HG03432 (cell line): ENCODE measurements around the gene KCNQ4.

Experiments
- ATAC-seq: cut with Tn5 transposase; IDR thresholded peaks from one replicate; pipeline ENCODE4 v1.9.1; 2021; ENCODE audit warnings: mild to moderate bottlenecking, moderate library complexity; ENCODE audit not compliant: unreplicated experiment

The KCNQ4 gene

DNA sequence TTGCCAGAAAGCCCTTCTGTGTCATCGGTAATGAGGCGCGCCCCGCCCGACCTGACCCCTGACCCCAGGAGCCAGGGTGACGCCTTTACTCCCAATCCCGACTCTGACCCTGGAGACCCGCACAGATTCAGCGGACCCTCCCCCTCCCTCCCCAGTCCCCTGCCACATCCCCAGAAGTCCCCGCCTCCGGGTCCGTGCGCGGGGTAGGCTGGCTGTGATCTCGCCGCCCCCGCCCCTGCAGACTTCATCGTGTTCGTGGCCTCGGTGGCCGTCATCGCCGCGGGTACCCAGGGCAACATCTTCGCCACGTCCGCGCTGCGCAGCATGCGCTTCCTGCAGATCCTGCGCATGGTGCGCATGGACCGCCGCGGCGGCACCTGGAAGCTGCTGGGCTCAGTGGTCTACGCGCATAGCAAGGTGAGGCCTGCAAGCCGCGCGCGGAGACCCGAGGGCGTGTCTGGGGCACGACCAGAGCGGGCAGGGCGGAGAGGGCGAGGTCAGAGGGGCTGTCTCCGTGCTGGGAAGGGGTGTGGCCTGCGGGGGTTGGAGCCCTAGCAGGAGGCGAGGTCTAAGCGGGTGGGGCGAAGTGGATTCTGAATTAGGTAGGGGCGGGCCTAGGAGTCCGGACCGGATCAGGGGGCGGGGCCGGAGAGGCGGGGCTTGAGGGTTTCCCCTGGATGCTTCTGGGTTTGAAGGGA is 34.8 kb downstream of the KCNQ4 start:
- ATAC-seq = peak; percentile 88

DNA sequence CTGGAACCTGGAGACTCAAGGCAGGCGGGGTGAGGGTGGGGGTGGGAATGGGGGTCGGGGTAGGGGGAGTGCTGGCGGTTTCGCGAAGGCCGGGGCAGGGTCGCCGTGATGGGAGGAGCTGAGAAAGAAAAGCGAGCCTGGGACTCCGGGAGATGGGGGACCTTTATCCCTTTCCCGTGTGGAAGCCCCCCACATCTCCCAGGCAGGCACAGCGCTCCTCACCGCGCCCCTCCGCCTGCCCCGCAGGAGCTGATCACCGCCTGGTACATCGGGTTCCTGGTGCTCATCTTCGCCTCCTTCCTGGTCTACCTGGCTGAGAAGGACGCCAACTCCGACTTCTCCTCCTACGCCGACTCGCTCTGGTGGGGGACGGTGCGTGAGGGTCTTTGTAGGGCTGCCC is 35.5 kb downstream of the KCNQ4 start:
- no peak for ATAC-seq

DNA sequence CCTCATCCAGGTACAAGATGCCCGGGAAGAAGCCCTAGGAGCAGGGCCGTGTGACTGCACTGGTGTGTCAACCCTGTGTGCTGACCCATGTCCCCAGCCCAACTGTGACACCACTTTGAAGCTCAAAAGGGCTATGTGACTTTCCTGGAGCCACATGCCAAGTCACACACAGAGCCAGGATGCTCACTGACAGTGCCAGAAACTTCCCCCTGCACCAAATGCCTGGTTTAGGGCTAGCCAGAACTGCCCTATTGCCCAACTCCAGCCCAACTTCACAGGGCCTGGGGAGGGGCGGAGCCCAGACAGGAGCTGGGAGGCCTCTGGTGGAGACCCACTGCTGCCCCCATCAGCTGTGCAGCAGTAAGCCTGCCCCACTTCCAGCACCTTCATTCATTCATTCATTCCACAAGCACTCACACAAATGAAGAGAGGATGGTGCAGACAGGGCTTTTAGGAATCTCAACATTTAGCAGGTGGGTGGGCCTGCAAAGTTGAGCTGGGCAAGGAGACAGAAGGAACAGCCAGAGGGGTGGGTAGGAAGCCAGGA is 36.7 kb downstream of the KCNQ4 start:
- ATAC-seq = no peak

DNA sequence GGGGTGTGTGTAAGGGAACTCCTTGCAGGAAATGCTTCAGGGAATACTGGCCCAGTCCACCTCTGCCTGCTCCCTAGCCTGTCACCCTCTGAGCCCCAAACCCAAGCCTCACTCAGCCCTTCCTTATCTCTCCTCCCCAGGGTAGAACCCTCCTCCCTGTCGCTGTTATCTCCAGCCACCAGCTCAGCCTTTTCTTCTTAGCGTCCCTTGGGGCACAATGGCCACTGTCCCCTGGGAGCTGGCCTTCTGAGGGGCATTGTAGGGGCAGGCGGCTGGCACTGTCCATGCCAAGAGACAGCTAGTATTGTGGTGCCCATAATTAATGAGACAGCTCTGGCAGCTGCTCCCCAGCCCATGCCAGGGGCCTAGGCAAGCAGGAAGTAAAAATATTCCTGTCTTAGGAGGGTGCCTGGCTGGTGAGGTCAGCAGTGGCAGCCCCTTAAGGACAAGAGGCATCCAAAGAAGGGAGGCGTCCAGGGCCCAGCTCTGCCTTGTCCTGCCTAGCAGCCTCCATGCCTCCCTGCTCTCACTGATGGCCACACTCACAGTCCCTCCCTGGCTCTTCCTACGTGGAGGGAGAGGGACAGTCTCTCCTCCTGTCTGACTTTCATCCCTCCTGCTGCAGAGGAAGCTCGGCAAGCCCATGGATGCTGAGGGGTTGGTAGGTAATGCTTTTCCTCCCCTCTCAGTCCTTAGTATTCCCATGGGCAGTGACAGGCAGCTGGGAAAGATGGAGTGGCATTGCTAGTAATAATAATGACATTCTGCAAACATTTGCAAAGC is 37.5 kb downstream of the KCNQ4 start:
- no peak for ATAC-seq

DNA sequence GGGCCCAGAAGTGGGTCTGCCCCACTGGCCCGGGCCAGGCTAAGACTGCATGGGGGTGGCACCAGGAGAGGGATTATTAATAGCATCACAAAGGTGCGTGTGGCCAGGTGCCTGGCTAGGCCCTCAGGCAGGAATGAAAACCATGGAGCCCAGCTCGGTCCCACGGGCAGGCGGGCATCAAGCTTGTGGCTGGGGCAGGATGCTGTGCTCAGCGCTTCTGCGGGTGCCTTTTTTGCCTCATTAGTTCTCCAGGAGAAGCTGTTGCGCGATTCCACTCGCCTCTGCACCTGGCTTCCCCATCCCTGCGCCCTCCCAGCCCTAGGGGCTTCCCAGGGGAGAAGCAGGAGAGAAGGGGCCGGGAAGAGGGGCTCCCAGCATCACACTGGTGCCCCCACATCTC is 39.3 kb downstream of the KCNQ4 start:
- no peak for ATAC-seq

DNA sequence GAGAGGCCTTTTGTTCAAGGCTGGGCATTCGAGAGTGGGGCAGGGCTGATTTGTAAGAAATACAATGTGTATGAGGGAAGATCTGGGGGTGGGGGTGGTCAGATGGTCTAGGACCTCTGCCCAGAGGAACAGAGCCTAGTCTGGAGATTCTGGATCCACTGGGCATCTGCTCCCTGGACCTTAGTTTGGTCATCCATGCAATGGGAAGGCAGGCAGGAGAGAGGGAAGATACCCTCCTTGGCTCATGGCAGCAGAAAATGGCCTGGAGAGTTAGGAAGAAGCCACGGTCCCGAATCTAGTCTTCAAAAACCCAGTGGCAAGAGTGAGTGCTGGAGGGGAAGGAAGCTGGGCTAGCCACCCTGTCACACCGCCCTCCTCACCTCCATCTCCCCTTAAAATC is 39.8 kb downstream of the KCNQ4 start:
- no peak for ATAC-seq

DNA sequence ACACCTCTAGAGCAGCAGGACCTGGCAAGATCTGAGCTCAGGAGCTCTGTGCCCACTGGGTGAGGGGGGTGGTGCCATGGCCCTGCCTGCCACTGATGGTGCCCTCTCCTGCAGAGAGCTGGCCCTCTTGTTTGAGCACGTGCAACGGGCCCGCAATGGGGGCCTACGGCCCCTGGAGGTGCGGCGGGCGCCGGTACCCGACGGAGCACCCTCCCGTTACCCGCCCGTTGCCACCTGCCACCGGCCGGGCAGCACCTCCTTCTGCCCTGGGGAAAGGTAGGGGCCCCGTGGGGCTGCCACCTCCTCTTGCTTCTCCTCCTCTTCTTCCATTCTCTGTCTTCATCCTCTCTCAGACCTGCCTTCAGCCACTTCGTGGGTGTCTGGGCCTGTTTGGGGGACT is 40.4 kb downstream of the KCNQ4 start:
- ATAC-seq = no peak

DNA sequence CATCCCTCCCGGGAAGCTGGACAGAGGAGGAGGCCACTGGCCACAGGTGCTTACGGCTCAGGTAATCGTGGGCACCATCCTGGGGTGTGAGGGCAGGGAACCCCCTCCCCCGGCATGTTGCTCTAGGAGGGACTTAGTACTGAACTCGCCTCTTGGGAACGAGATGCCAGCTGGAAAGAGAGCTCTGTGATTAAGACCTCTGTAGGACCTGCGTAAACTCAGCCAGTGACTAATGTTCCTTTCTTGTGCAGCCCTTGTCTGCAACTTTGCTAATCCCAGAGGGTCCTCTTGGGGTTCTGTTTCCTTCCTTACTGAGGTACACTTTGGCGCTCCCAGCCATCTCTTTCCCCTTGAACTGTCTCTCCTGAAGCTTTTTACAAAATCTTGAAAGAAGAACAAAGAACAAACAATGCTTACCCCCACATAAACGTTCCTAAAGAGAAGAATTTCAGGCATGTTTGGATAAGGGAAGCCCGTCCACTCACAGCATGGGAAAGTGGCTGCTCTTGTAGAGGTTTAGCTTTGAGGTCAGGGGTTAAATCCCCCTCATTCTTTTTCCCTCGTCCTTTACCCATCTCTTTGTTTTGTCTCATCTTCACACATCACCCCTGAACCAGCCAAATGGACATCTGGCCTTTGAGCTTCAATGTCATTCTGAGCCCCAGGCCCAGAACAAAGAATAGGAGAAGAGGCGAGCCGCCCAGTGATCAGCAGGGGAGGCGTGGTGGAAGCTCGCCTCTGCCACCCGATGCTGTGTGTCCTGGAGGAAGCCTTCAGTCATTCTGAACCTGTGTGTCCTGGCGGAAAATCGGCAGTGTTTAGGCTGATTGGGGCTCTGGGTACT is 41.2 kb downstream of the KCNQ4 start:
- ATAC-seq = no peak

DNA sequence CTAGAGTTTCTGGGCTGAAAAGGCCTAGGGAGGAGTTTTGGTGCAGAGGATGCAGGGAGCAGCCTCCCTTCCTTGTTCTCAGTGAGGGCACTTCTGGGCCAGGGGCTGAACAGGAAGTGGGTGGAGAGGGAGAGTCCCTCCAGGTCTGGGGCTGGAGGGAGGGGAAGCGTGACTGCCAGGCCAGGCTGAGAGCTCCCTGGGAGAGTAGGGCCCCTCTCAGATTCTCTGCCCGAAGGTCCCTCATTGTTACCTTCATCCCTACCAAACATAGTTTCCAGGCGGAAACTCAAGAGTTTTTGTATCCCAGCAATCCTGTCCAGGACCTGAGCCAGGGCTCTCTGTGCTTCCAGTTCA is 41.8 kb downstream of the KCNQ4 start:
- ATAC-seq = no peak

DNA sequence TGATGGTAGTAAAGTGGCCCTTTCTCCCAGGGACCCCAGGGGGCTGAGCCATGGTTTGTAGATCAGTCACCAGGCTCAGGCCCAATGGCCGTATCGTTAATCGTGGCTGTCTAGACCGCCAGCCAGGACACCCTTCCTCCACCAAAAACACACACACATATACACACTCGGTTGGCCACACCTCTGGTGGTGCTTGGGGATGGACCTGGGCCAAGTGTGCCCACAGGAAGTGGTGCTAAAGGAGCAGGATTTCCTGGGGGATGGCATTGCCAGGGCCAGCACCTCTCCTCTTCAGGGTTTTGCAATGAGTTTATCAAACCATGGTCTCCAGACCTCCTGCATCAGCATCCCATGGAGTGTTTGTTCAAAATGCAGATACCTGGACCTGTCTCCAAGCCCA is 42.4 kb downstream of the KCNQ4 start:
- ATAC-seq = no peak

DNA sequence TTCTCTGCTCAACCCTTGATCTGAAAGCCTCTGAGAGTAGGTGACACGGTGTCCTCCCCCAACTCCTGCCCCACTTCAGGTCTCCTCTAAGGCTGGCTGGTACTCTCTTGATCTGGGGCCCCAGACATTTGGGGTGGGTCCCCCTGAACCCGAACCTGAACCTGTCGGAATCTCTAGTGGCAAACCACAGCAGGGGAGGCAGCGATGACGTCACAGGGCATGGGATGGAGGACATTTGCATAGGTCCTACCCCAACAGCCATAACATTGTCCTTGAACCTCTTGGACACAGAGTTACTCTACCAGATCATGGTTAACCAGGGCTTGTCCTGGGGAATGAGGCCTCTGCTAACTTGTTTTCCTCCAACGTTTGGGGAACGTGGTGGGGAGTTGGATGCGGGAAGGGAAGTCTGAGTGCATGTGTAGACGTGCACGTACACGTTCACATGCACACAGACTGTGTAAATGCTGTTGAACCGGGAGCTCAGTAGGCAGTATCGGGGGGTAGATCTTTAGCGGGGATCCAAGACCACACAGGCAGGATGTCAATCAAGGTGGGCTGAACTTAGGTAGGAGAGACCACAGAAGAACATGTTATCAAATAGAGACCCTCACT is 46.2 kb downstream of the KCNQ4 start:
- ATAC-seq = no peak

DNA sequence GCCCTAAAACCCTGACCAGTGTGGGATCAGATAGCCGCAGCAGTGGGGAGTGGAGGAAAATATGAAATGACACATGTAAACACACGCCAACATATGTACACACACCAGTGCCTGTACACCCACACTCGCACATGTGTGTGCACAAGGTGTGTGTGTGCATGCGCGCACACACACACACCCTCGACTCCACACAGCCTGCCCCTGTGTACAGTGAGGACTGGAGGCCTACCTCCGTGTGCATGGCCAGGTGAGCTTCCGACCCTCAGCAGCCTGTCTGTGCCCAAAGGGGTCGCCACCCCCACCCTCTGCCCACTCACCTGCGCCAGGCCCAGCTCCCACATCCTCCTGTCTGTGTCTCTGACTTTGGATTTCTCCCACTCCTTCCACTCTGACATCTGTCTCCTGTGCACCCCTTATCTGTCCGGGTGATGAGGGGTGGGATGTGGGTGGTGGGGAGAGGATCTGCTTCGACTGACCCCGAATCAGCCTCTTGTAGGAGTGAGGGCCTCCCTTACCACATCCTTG is 46.9 kb downstream of the KCNQ4 start:
- no peak for ATAC-seq

DNA sequence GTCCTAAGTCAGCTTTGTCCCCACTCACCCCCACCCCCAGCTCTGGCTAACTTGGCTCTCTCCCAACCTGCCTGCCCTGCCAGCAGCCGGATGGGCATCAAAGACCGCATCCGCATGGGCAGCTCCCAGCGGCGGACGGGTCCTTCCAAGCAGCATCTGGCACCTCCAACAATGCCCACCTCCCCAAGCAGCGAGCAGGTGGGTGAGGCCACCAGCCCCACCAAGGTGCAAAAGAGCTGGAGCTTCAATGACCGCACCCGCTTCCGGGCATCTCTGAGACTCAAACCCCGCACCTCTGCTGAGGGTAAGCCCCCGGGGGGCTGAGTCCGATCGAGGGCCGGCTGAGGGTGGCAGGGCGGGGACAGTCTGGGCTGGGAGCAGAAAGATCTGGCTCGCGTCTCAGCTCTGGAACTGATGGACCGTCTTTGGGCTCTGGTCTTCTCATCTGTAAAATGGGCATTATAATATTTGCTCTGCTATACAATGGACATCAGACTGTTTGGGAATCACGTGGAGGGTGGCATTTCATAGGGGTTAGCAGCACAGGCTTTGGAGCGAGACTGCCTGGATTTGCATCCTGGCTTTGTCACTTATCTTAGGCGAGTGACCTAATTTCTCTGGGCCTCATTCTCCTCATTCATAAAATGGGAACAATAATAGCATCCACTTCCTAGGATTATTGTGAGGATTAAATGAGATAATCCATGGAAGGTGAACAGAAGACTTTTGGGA is 47.6 kb downstream of the KCNQ4 start:
- no peak for ATAC-seq

DNA sequence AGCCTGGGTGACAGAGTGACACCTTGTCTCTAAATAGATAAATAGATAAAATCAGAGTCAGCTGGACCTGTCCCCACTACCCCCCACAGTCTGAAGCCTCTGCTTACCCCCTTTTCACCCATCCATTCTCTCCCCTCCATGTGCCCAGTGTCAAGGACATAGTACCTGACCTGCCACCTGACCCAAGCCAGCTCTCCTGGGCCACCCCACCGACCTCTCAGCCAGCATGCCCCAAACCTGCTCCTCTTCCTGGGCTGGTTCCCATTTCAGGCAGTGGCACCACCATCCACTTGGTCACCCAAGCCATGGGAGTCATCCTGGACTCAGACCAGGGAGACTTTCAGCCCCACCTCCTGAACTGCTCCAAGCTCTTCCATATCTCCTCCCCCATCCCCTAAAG is 50.4 kb downstream of the KCNQ4 start:
- no peak for ATAC-seq

DNA sequence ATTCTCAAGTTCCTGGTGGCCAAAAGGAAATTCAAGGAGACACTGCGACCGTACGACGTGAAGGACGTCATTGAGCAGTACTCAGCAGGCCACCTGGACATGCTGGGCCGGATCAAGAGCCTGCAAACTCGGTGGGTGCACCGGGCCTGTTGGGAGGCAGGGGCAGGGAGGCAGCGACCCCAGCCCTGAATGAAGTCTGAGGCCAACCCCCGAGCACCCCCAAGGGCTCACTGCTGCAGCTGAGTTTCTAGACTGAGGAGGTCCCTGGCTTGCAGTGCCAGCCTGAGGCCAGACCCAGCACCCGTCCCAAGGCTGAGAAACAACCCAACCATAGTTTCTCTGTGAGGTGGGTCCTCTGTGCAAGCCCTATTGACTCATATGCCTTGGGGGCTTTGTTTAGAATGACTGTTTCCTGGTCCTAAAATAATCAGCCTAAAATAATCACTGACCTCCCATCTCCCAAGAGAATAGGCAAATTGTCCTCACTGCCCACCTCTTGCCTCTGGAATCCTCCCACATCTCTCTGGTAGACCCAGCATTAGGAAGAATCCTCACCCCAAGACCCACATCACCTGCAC is 51.5 kb downstream of the KCNQ4 start:
- no peak for ATAC-seq

DNA sequence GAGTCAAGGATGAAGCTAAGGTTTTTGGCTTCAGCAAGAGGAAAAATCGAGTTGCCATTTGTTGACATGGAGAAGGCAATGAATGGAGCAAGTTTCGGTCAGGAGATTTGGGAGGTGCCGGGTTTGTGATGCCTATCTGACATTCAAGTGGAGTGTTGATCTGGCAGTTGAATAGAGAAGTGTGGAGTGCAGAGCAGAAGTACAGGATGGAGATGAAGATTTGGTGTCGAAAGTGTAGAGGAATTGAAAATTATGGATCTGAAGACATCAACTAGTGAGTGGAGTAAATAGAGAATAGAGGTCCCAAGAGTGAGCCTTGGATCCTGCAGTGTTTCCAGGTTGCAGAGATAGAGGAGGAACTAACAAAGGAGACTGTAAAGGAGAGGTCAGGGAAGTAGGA is 52.7 kb downstream of the KCNQ4 start:
- ATAC-seq = no peak

DNA sequence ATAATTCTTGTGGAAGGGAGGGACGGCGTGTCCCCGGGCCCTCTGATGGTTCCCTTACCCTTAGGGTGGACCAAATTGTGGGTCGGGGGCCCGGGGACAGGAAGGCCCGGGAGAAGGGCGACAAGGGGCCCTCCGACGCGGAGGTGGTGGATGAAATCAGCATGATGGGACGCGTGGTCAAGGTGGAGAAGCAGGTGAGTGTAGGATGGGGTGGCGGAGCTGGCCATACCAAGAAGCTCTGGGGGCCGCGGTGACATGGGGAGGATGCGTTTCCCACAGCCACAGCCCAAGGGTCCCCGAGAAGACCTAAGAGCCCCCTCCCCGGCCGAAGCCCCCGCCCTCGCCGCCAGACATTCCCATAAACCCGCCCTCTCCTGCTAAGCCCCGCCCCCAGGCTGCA is 54.0 kb downstream of the KCNQ4 start:
- no peak for ATAC-seq

DNA sequence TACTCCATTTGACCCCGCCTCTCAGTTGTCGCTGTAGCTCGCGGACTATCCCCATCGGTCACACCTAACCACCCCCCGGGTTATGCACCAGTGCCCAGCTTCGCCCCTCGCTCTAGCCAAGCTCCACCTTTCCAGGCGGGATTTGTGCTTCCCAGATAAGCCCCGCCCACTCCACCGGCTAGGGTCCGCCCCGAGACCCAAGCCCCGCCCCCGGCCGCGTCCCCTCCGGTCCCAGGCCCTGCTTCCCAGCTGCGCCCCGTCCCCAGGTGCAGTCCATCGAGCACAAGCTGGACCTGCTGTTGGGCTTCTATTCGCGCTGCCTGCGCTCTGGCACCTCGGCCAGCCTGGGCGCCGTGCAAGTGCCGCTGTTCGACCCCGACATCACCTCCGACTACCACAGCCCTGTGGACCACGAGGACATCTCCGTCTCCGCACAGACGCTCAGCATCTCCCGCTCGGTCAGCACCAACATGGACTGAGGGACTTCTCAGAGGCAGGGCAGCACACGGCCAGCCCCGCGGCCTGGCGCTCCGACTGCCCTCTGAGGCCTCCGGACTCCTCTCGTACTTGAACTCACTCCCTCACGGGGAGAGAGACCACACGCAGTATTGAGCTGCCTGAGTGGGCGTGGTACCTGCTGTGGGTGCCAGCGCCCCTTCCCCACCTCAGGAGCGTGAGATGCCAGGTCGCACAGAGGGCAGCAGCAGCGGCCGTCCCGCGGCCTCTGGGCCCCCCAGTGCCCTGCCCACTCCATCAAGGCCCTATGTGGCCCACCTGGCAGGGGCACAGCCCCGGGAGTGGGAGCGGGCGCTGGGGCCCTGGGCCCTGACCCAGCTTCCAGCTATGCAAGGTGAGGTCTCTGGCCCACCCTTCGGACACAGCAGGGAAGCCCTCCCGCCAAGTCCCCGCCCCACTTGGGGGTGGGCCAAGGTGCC is 54.7 kb downstream of the KCNQ4 start:
- no peak for ATAC-seq
